Mesendoderm (in vitro differentiated cells): ENCODE data around the gene ADARB2.

Source experiments
- DNase-seq: peaks from one replicate; pipeline ENCODE4 v3.0.0; 2013
- H2AK5ac ChIP-seq: 2 replicates; pipeline ENCODE4 v1.6.1; 2013; ENCODE audit warnings: low read length, inconsistent platforms
- H2BK120ac ChIP-seq: 2 replicates; pipeline ENCODE4 v1.6.1; 2013; ENCODE audit warnings: low read depth, mild to moderate bottlenecking, low read length, moderate library complexity, mixed read lengths
- H2BK15ac ChIP-seq: replicated peaks from 2 replicates; pipeline ENCODE4 v1.6.1; 2013; ENCODE audit warnings: low read depth, mild to moderate bottlenecking, moderate library complexity
- H2BK5ac ChIP-seq: 2 replicates; pipeline ENCODE4 v1.6.1; 2013; ENCODE audit warnings: low read length, inconsistent platforms
- H3K18ac ChIP-seq: 2 replicates; pipeline ENCODE4 v1.6.1; 2013; ENCODE audit warnings: mild to moderate bottlenecking, low read length, mixed read lengths
- H3K23ac ChIP-seq: one replicate; pipeline ENCODE4 v1.6.1; 2013; ENCODE audit warnings: low read length
- H3K27ac ChIP-seq: 2 replicates; pipeline ENCODE4 v1.5.1; 2013; ENCODE audit warnings: low read depth, mild to moderate bottlenecking, inconsistent platforms, low read length, moderate library complexity
- H3K27me3 ChIP-seq: 2 replicates; pipeline ENCODE4 v1.6.1; 2013; ENCODE audit warnings: low read length, control low read depth, mild to moderate bottlenecking, inconsistent platforms; ENCODE audit not compliant: insufficient read depth, poor library complexity
- H3K36me3 ChIP-seq: 2 replicates; pipeline ENCODE4 v1.6.1; 2013; ENCODE audit warnings: low read length, inconsistent platforms; ENCODE audit not compliant: control insufficient read depth, insufficient read depth
- H3K4ac ChIP-seq: one replicate; pipeline ENCODE4 v1.6.1; 2013; ENCODE audit warnings: low read depth, mild to moderate bottlenecking, low read length, moderate library complexity
- H3K4me1 ChIP-seq: 2 replicates; pipeline ENCODE4 v1.6.1; 2013; ENCODE audit warnings: low read depth, low read length, inconsistent platforms; ENCODE audit not compliant: control insufficient read depth
- H3K4me2 ChIP-seq: 2 replicates; pipeline ENCODE4 v1.6.1; 2013; ENCODE audit warnings: low read length
- H3K4me3 ChIP-seq: 2 replicates; pipeline ENCODE4 v1.5.1; 2013; ENCODE audit warnings: mild to moderate bottlenecking, low read length
- H3K56ac ChIP-seq: one replicate; pipeline ENCODE4 v1.6.1; 2013; ENCODE audit warnings: low read length
- H3K79me1 ChIP-seq: 2 replicates; pipeline ENCODE4 v1.6.1; 2013; ENCODE audit warnings: low read length, inconsistent platforms
- H3K79me2 ChIP-seq: 2 replicates; pipeline ENCODE4 v1.6.1; 2013; ENCODE audit warnings: mild to moderate bottlenecking, low read length; ENCODE audit not compliant: control insufficient read depth, insufficient read depth
- H3K9ac ChIP-seq: 2 replicates; pipeline ENCODE4 v1.6.1; 2013; ENCODE audit warnings: low read length, inconsistent platforms
- H4K5ac ChIP-seq: one replicate; pipeline ENCODE4 v1.6.1; 2013; ENCODE audit warnings: low read length
- H4K8ac ChIP-seq: one replicate; pipeline ENCODE4 v1.6.1; 2013; ENCODE audit warnings: low read depth, mild to moderate bottlenecking, control low read depth, low read length, moderate library complexity
- WGBS: extraction: QIAGEN DNeasy Blood & Tissue Kit; methylation state at CpG from one replicate; pipeline ENCODE4 v1.1.7; 2013; ENCODE audit warnings: low lambda C conversion rate, missing lambda C conversion rate; ENCODE audit not compliant: insufficient coverage; ENCODE audit errors: extremely low coverage; 5-methylcytosine and 5-hydroxymethylcytosine counted together

ADARB2 gene

DNA sequence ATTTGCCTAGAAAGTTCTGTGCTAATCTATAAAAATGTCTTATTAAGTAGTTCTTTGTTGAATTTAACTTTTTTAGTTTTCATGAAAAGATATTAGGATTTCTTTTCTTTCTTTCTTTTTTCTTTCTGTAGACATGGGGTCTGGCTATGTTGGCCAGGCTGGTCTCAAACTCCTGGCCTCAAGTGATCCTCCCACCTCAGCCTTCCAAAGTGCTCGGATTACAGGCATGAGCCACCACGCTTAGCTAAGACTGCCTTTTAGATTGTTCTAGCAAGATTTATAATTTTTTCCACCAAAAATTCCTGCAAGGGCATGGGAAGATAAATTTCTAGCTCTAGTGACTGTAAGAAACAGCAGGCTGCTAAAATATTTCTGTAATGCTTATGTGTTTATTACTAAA is 540.7 kb downstream of the ADARB2 start:
- H2BK15ac ChIP-seq, result no peak overlapping the region
- no peak overlapping the region for H4K8ac ChIP-seq
- no peaks in the 10 kb centered on the region for H3K27me3 ChIP-seq
- no peak overlapping the region for H3K56ac ChIP-seq
- H3K4me3 ChIP-seq, result no peak overlapping the region
- H3K4me1 ChIP-seq, result peaks cover 2% of the 10 kb centered on the region
- WGBS, result no CpG with 5 or more reads among the region's 2 CpGs
- no peak overlapping the region for H3K9ac ChIP-seq
- H3K27ac ChIP-seq, result no peak overlapping the region
- H3K18ac ChIP-seq, result no peak overlapping the region
- no peaks in the 10 kb centered on the region for H3K79me2 ChIP-seq
- H2BK5ac ChIP-seq, result no peak overlapping the region
- H3K4me2 ChIP-seq, result no peak overlapping the region
- H3K79me1 ChIP-seq, result no peaks in the 10 kb centered on the region
- DNase-seq, result no peak
- H3K4ac ChIP-seq, result no peak overlapping the region
- H3K36me3 ChIP-seq, result no peaks in the 10 kb centered on the region
- H2BK120ac ChIP-seq, result no peak overlapping the region
- no peak overlapping the region for H4K5ac ChIP-seq
- H2AK5ac ChIP-seq, result no peak overlapping the region
- H3K23ac ChIP-seq, result no peak overlapping the region

GRCh38 chr10:1195828-1196227 is 541.5 kb downstream of the ADARB2 start:
- H3K23ac ChIP-seq, result no peak overlapping the region
- H3K36me3 ChIP-seq, result no peaks in the 10 kb centered on the region
- H4K5ac ChIP-seq, result no peak overlapping the region
- no peak overlapping the region for H2BK5ac ChIP-seq
- DNase-seq, result peak; percentile 65
- H4K8ac ChIP-seq, result no peak overlapping the region
- no peak overlapping the region for H3K4ac ChIP-seq
- H3K18ac ChIP-seq, result no peak overlapping the region
- no peak overlapping the region for H2BK120ac ChIP-seq
- no peak overlapping the region for H2AK5ac ChIP-seq
- H3K27ac ChIP-seq, result no peak overlapping the region
- no peak overlapping the region for H3K4me3 ChIP-seq
- no peaks in the 10 kb centered on the region for H3K79me2 ChIP-seq
- H3K4me1 ChIP-seq, result peaks cover 2% of the 10 kb centered on the region
- no peaks in the 10 kb centered on the region for H3K27me3 ChIP-seq
- H3K79me1 ChIP-seq, result no peaks in the 10 kb centered on the region
- H3K9ac ChIP-seq, result no peak overlapping the region
- H3K4me2 ChIP-seq, result no peak overlapping the region
- H2BK15ac ChIP-seq, result no peak overlapping the region
- WGBS, result no CpG with 5 or more reads among the region's 9 CpGs
- peak overlapping the region; percentile 18 for H3K56ac ChIP-seq

DNA sequence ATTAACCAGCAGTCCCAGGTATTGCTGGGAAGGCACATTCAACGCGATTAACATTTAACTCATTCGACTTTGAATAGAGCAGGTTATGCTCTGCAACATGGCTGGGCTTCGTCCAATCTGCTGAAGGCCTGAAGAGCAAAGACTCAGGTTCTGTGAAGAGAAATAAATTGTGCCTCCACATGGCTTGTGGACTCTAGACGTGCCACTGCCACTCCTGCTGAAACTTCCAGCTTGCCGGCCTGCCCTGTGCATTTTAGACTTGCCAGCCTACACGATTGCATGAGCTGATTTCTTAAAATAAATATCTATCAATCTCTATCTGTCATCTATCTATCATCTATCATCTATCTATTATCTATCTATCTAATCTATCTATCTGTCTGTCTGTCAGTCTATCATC is 543.2 kb downstream of the ADARB2 start:
- no peak for DNase-seq
- no peak overlapping the region for H3K56ac ChIP-seq
- H3K79me1 ChIP-seq, result no peaks in the 10 kb centered on the region
- no peaks in the 10 kb centered on the region for H3K79me2 ChIP-seq
- H3K27ac ChIP-seq, result no peak overlapping the region
- no peak overlapping the region for H3K4ac ChIP-seq
- no peak overlapping the region for H4K5ac ChIP-seq
- no CpG with 5 or more reads among the region's 7 CpGs for WGBS
- H3K4me3 ChIP-seq, result no peak overlapping the region
- H3K36me3 ChIP-seq, result no peaks in the 10 kb centered on the region
- peaks cover 2% of the 10 kb centered on the region for H3K4me1 ChIP-seq
- H3K9ac ChIP-seq, result no peak overlapping the region
- no peak overlapping the region for H2BK120ac ChIP-seq
- H4K8ac ChIP-seq, result no peak overlapping the region
- H2AK5ac ChIP-seq, result no peak overlapping the region
- no peak overlapping the region for H2BK15ac ChIP-seq
- H3K4me2 ChIP-seq, result no peak overlapping the region
- no peaks in the 10 kb centered on the region for H3K27me3 ChIP-seq
- H2BK5ac ChIP-seq, result no peak overlapping the region
- no peak overlapping the region for H3K23ac ChIP-seq
- no peak overlapping the region for H3K18ac ChIP-seq

GRCh38 chr10:1193561-1193960 is 543.8 kb downstream of the ADARB2 start:
- Histone ChIP-seq H3K36me3 (no peaks in the 10 kb centered on the region), H4K8ac (no peak overlapping the region), H3K4me3 (no peak overlapping the region), H3K23ac (no peak overlapping the region), H3K9ac (no peak overlapping the region), H2AK5ac (no peak overlapping the region), H3K27me3 (no peaks in the 10 kb centered on the region), H3K18ac (no peak overlapping the region), H3K27ac (no peak overlapping the region), H2BK120ac (no peak overlapping the region), H3K4me2 (no peak overlapping the region), H2BK5ac (no peak overlapping the region), H3K56ac (no peak overlapping the region), H4K5ac (no peak overlapping the region), H2BK15ac (no peak overlapping the region), H3K4ac (no peak overlapping the region), H3K4me1 (peaks cover under 1% of the 10 kb centered on the region), H3K79me2 (no peaks in the 10 kb centered on the region), H3K79me1 (no peaks in the 10 kb centered on the region)
- DNase-seq, result no peak
- no CpG with 5 or more reads among the region's 4 CpGs for WGBS

DNA sequence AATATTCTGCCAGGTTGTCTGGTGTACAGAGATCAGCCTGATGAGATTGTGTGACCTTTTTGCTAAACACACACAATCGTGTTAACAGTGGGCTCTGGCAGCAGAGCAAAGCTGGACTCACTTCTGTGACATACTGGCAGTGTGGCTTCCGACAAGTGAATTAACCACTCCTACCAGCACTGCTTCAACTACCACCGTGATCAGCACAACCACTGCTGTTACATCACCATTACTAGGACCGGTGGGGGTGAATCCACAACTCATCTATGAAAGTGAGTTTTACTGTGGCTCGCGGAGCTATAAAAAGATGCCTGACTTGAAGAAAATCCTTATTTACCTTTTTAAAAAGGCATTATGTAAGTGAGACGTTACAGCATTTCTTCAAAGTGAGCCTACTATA is 545.6 kb downstream of the ADARB2 start:
- no peak overlapping the region for H3K4me3 ChIP-seq
- H2AK5ac ChIP-seq, result no peak overlapping the region
- H3K4me1 ChIP-seq, result no peaks in the 10 kb centered on the region
- no peak overlapping the region for H2BK15ac ChIP-seq
- no peaks in the 10 kb centered on the region for H3K79me1 ChIP-seq
- no peaks in the 10 kb centered on the region for H3K27me3 ChIP-seq
- H3K4ac ChIP-seq, result no peak overlapping the region
- H3K79me2 ChIP-seq, result no peaks in the 10 kb centered on the region
- no peak overlapping the region for H3K56ac ChIP-seq
- no CpG with 5 or more reads among the region's 7 CpGs for WGBS
- no peak overlapping the region for H3K18ac ChIP-seq
- H2BK120ac ChIP-seq, result no peak overlapping the region
- no peak overlapping the region for H2BK5ac ChIP-seq
- H3K9ac ChIP-seq, result no peak overlapping the region
- no peak for DNase-seq
- H3K4me2 ChIP-seq, result no peak overlapping the region
- no peak overlapping the region for H3K27ac ChIP-seq
- H4K5ac ChIP-seq, result no peak overlapping the region
- no peaks in the 10 kb centered on the region for H3K36me3 ChIP-seq
- H3K23ac ChIP-seq, result no peak overlapping the region
- no peak overlapping the region for H4K8ac ChIP-seq

DNA sequence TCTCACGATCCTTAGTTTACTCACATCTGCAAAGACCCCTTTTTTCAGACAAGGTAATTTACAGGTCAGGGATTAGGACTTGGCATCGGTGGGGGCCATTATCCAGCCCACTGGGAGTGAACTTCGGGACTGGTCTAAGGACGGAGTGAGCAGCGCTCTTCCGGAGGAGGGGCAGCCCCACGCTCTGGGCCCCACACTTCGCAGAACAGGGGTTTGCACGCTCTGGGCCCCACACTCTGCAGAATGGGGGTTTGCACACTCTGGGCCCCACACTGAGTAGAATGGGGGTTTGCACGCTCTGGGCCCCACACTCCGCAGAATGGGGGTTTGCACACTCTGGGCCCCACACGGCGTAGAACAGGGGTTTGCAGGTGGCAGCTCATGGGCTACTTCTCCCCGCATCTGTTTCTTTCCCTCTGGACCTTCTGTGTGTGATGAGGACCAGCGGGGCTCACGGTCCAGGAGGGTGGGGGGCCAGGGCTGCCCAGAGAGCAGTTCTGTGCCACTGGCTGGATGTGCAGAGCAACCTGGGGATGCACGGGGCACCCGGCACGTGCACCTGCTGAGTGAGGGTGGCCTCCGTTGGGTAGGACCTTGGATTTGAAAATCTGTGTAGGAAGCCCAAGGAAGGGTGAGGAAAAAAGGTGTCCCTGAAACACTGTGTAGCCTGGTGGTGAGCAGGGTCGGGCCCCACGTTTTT is 546.4 kb downstream of the ADARB2 start:
- DNase-seq, result no peak

More for the DNA sequence above, 546.4 kb downstream of the ADARB2 start:
- no peak overlapping the region for H2BK120ac ChIP-seq
- no peak overlapping the region for H3K4me3 ChIP-seq
- H2AK5ac ChIP-seq, result no peak overlapping the region
- H2BK5ac ChIP-seq, result no peak overlapping the region
- H3K23ac ChIP-seq, result no peak overlapping the region
- H3K4ac ChIP-seq, result no peak overlapping the region
- no peak overlapping the region for H4K8ac ChIP-seq
- H3K79me1 ChIP-seq, result no peaks in the 10 kb centered on the region
- H3K36me3 ChIP-seq, result no peaks in the 10 kb centered on the region
- H3K18ac ChIP-seq, result no peak overlapping the region
- no peaks in the 10 kb centered on the region for H3K27me3 ChIP-seq
- H4K5ac ChIP-seq, result no peak overlapping the region
- no peak overlapping the region for H3K56ac ChIP-seq
- H2BK15ac ChIP-seq, result no peak overlapping the region
- no peak overlapping the region for H3K27ac ChIP-seq
- no CpG with 5 or more reads among the region's 22 CpGs for WGBS
- no peaks in the 10 kb centered on the region for H3K4me1 ChIP-seq
- no peak overlapping the region for H3K9ac ChIP-seq
- H3K4me2 ChIP-seq, result no peak overlapping the region
- H3K79me2 ChIP-seq, result no peaks in the 10 kb centered on the region
